SU-DHL-6 (cell line): ENCODE results near the gene NCAPG2.

Experiments
- CTCF ChIP-seq: fragments of 200-600 bp; sonication (generic); IDR thresholded peaks from one replicate; pipeline ENCODE4 v1.5.1; 2017; ENCODE audit warnings: antibody characterized with exemption, mild to moderate bottlenecking, low read length, moderate library complexity; ENCODE audit not compliant: insufficient read depth, poor library complexity, severe bottlenecking
- EZH2phosphoT487 ChIP-seq: fragments of 200-600 bp; sonication (generic), shearing (Covaris generic); conservative IDR thresholded peaks from 2 replicates; pipeline ENCODE4 v1.6.1; 2018; ENCODE audit warnings: mild to moderate bottlenecking, antibody characterized with exemption, low read length, moderate library complexity, mixed read lengths

GRCh38 chr7:158585721-158586498 is 118.7 kb downstream of the NCAPG2 start:
- TF ChIP-seq CTCF (no peak), EZH2phosphoT487 (no peak)
